HG03575 (cell line): ENCODE results near the gene PHLDB1.
"Not testable (repeated sequence)": the region's sequence is repeated elsewhere in the genome, so short reads cannot be mapped to it uniquely, and the experiment has no call there.

Experiments
- ATAC-seq: cut with Tn5 transposase; IDR thresholded peaks from one replicate; pipeline ENCODE4 v1.9.1; 2021; ENCODE audit not compliant: unreplicated experiment, insufficient number of reproducible peaks, low FRiP score; ENCODE audit errors: extremely low read depth

Gene PHLDB1

DNA sequence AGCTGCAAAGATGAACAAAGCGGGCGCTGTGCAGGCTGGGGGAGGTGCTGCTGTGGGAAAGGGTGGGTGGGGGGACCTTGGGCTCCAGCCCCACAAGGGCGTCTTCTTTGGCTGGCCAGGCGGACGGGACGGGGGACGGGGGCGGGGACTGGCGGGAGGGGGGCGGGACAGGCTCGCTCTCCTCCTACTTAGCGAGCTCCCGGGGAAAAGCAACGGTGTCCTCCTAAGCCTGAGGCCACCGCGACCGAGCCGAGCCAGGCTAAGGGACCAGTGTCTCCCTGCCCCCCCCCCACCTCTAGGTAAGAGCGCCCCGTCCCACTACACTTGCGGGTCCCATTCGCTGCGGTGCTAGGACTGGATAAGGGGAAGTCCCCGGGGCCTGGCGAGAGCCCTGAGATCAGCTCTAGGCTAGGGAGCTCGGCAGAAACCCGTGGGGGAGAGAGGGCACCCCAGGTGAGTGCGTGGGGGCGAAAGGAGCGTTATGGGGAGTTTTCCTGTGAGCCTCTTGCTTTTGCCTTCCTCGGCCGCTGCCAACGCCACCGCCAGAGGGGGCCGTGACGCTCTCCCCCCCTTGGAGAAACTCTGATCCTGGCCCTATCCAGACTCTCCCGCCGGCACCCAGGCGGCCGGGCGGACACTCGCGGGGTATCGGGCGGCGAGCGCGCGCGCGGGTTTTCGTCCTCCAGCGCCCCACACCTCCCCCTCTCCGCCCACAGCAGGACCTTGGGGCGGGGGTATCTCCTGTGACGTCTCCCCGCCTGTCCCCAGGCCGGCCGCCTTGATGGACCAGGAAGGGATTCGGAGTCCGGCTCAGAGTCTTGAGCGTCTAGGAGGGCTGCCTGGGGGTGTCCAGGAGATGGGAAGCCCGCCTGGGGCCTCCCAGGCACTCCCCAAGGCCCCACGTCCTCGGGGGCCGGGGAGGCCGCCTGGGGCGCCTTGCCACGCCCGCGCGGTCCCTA lies at the start of gene PHLDB1:
PHLDB1 (plus strand) TSS at position 215 of the 959 bp plus-strand sequence. CDS start 6,222 bp downstream, outside the sequence.
- ATAC-seq: no peak

DNA sequence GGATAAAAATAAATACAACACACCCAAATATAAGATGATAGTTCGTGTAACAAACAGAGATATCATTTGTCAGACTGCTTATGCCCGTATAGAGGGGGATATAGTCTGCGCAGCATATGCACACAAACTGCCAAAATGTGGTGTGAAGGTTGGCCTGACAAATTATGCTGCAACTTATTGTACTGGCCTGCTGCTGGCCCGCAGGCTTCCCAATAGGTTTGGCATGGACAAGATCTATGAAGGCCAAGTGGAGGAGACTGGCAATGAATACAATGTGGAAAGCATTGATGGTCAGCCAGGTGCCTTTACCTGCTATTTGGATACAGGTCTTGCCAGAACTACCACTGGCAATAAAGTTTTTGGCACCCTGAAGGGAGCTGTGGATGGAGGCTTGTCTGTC lies 46.6 kb upstream of the PHLDB1 start:
- ATAC-seq: no peak

GRCh38 chr11:118565051-118565450 lies 42.4 kb upstream of the PHLDB1 start:
- no peak for ATAC-seq

DNA sequence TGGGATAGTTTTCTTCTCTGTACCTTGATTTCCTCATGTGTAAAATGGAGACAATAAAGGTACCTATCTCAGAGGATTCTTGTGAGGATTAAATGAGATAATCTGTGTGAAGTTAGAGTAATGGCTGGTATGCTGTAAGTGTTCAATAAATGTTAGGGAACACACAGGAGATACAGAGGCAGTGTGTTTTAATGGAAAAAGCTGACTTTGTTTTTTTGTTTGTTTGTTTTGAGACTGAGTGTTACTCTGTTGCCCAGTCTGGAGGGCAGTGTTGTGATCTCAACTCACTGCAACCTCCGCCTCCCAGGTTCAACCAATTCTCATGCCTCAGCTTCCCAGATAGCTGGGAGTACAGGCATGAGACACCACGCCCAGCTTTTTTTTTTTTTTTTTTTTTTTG lies 37.7 kb upstream of the PHLDB1 start:
- no peak for ATAC-seq

GRCh38 chr11:118570787-118571186 lies 36.6 kb upstream of the PHLDB1 start:
- no peak for ATAC-seq

GRCh38 chr11:118571701-118572060 lies 35.7 kb upstream of the PHLDB1 start:
- not testable (repeated sequence) for ATAC-seq

DNA sequence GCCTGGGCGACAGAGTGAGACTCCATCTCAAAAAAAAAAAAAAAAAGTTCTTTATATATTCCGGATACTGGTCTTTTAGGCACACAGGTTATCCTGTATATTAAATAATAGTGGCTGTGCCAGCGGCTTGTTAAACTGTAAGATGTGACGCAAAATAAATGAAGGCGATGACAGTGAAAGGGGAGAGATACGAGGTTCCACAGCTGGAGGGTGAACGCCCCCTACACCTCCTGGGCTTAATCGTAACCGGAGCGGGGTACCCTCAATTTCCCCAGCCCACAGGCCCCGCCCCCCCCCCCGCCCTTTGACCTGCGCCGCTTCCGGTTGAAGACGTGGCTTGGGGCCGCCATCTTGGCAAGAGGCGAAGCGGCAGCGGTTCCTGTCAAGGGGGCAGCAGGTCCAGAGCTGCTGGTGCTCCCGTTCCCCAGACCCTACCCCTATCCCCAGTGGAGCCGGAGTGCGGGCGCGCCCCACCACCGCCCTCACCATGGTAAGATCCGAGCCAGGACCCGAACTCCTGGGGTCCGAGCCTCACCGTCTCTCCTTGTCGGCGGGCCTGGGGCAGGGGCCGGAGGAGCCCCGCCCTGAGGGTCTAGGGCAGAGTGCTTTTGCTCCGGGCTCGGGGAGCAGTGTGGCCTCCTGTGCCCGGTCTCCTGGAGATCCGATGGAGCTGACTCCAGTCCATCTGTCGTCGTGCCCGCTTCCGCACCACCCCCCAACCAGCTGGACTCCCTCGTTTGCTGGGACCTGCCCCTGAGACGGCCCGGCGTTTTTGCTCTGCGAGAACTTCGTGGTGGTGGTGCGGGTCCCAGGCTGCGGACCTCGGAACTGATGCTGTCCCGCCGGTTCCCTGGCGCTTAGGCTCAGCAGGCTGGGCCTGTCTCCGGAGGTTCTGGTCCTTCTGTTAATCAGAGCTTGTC lies 35.1 kb upstream of the PHLDB1 start, which contains the start of gene ARCN1:
ARCN1 (plus strand) TSS at position 349 of the 920 bp plus-strand sequence; CDS start at position 488, 139 bp downstream.
- no peak for ATAC-seq

DNA sequence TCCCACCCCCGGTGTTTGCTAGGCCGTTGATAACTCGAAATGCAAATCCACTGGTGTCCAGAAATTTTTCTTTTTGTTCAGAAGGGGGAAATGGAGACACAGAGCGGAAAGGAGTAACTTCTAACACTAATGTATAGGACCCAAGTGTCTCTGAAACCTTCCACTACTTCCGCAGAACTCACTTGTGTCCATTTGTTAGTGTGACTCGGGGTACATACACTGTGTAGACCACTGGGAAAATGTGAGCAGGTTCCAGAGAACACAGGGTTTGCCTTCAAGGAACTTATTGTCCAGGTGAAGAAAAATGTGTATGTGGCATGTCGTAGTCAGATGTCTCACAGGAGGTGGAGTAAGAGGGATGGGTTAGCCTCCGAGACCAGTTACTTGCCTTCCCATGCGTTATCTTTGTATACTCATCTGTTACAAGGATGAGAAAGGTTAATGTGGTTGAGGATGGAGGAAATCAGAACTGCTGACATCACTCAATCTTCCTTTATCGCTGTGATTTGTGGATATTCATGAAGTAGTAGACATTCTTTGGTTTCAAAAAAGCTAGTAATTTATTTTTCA lies 34.3 kb upstream of the PHLDB1 start:
- no peak for ATAC-seq

DNA sequence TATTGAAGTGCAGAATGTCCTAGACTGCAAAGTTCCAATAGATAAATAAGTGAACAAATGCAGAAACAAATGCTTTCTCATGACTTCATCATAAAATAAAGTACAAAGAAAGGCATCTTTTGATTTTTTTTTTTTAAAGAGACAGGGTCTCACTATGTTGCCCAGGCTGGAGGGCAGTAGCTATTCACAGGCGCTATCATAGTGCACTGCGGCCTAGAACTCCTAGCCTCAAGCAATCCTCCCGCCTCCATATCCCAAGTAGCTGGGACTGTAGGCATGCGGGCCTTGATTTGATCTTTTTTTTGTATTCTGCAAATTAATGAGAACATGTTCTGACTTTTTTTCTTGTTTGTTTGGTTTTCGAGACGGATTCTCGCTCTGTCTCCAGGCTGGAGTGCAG lies 32.8 kb upstream of the PHLDB1 start:
- no peak for ATAC-seq

- ATAC-seq: not testable (repeated sequence)
Observed at GRCh38 chr11:118577995-118578394, 29.4 kb upstream of the PHLDB1 start.

GRCh38 chr11:118581057-118581456 lies 26.4 kb upstream of the PHLDB1 start:
- ATAC-seq: no peak

GRCh38 chr11:118587952-118588351 lies 19.5 kb upstream of the PHLDB1 start:
- no peak for ATAC-seq

GRCh38 chr11:118592616-118593367 lies 14.6 kb upstream of the PHLDB1 start:
- no peak for ATAC-seq

DNA sequence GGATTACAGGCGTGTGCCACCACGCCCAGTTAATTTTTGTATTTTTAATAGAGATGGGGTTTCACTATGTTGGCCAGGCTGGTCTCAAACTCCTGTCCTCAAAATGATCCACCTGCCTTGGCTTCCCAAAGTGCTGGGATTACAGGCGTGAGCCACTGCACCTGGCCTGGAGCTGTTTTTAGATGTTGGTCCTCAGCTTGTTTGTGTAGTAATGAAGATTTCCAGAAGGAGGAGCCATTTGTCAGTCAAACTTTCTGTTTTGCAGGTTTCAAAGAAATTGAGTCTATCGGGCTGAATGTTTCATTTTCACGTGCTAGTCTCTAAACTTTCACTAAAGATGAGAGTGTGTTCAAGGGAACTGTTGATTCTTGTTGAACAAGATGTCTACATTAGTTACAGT lies 12.4 kb upstream of the PHLDB1 start:
- ATAC-seq: not testable (repeated sequence)

DNA sequence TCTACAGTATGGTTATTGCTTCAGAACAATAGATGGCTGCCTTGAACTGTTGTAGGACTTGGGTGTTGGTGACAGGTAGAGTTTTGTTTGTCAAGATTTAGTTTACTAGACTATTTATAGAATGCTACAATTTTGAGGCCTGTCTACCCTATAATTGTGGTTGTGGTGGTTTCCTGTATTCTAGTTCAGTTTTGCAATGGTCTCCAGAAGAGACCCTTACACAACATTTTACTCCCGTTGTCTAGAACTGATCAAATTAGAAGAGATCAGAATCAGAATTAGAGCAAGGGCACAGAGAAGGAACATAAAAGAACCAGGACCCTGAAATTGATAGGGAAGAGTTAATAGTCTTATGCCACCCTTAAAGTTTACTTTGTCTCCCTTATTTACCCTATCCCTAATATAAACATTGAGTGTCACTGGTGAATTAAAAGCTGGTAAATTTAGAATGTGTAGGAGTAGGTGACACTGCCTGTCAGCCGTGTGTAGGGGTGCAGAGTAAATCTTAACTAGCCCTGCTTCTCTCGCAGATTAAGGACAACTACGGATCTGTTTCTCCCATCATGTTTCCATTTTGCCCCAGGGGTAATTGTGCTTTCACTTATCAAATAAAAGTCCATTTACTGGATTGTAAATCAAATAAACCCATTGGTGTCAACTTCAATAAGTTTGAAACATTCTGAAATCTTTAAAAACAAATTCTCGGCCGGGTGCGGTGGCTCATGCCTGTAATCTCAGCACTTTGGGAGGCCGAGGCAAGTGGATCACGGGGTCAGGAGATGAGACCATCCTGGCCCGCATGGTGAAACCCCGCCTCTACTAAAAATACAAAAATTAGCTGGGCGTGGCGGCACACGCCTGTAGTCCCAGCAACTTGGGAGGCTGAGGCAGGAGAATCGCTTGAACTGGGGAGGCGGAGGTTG lies 10.9 kb upstream of the PHLDB1 start:
- ATAC-seq: no peak

GRCh38 chr11:118597556-118597955 lies 9.9 kb upstream of the PHLDB1 start:
- ATAC-seq: no peak

DNA sequence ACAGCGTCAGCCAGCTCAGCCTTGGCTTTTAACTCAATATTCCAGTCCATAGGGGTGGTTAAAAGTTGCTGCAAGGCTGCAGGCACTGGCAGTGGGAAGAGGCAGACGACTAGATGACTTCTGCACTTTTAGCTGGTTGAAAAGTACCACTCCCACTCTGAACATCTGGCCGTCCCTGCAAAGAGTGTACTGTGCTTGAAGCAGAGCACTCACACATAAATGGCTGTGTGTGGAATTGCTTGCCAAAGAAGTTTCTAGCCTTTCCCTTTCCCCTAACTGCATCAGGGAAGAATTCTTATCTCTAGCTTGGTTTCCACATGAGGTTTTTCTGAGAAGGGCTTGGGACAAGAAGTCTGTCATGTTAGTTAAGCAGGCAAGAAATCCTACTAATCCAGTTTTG lies 5.1 kb upstream of the PHLDB1 start:
- ATAC-seq: no peak

DNA sequence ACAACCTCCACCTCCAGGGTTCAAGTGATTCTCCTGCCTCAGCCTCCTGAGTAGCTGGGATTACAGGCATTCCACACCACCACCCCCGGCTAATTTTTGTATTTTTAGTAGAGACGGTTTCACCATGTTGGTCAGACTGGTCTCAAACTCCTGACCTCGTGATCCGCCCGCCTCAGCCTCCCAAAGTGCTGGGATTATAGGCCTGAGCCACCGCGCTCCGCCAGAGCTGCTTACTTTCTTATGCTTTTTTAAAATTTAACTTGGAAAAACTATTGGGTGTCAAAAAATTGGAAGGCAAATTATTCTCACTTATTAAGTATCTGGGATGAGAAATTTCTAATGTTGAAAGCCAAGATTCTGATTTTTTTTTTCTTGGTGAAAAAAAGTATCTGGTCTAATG lies 3.7 kb upstream of the PHLDB1 start:
- ATAC-seq: not testable (repeated sequence)
